Right lobe of liver (tissue), 6 donors: Measurements from ENCODE around the gene BOC. TPM values are rescaled to one million over a fixed set of nuclear protein-coding genes. Genes with fewer than 3 reads are reported as not detected.

Source experiments
- ATAC-seq, 4 donors: fragments of 200-7000 bp; cut with Tn5 transposase; one replicate each; pipeline ENCODE4 v1.9.1; 2020; ENCODE audit warnings: mild to moderate bottlenecking in 4 of 4, moderate library complexity in 4 of 4
- DNase-seq, 3 donors: peaks; one replicate each; pipeline ENCODE4 v3.0.0-alpha.2; 2020
- H3K27ac ChIP-seq, 3 donors: fragments of 200-600 bp; one replicate each; pipeline ENCODE4 v1.8.0; 2022
- H3K27me3 ChIP-seq, 2 donors: fragments of 200-600 bp; one replicate each; pipeline ENCODE4 v1.8.0; 2022
- H3K36me3 ChIP-seq, 4 donors: fragments of 200-600 bp; sonication (generic) in 1 of 4; one replicate each; pipeline versions ENCODE4 v1.5.1 to v1.8.0; 2017 to 2022; ENCODE audit warnings: control low read depth in 1 of 4
- H3K4me1 ChIP-seq, 4 donors: fragments of 200-600 bp; sonication (generic) in 1 of 4; one replicate each; pipeline versions ENCODE4 v1.5.1 to v1.8.0; 2017 to 2022; ENCODE audit warnings: control low read depth in 1 of 4
- H3K4me3 ChIP-seq, 3 donors: fragments of 200-600 bp; one replicate each; pipeline ENCODE4 v1.8.0; 2022
- H3K9me3 ChIP-seq, 4 donors: fragments of 200-600 bp; sonication (generic) in 1 of 4; one replicate each; pipeline versions ENCODE4 v1.5.1 to v1.8.0; 2017 to 2022; ENCODE audit warnings: control low read depth in 1 of 4
- POLR2A ChIP-seq: fragments of 450-650 bp; IDR thresholded peaks from one replicate; pipeline ENCODE4 v1.6.1; 2017; ENCODE audit warnings: antibody characterized with exemption, mild to moderate bottlenecking
- WGBS: methylation state at CpG from one replicate; pipeline ENCODE4 v1.1.6; 2018; ENCODE audit warnings: low coverage, low lambda C conversion rate; ENCODE audit not compliant: insufficient coverage; ENCODE audit errors: missing lambda C conversion rate; 5-methylcytosine and 5-hydroxymethylcytosine counted together
- intact Hi-C, 2 donors: fragments of 100-400 bp; cut with DNase I; formaldehyde crosslinking; loops; one replicate each; pipeline versions ENCODE4 v1.11.2 to v1.14.1; 2022
- total RNA-seq, 6 experiments: library from RNA; depleted of rRNA in 2 of 6; stranded (reverse); fragments of >200 nt in 2 of 6; fragmentation: NEBNext Ultra II Directional in 3 of 6; extraction: Animal tissue kit (Norgen Biotek cat#: 25700) in 3 of 6; gene quantifications; one replicate each; pipeline versions ENCODE4 v1.1.0 to v1.2.4, GENCODE V29; 2016 to 2023
- TF ChIP-seq, protein P1 (sequence below), 4 donors: fragments of 200-600 bp in 3 of 4; fragments of 450-650 bp in 1 of 4; IDR thresholded peaks; one replicate each; pipeline versions ENCODE4 v1.5.1 to v1.8.0; 2016 to 2022; ENCODE audit warnings: antibody characterized with exemption in 4 of 4, mild to moderate bottlenecking in 2 of 4
- donor health status: DM: no; HTN: yes; CAD: no.
- donor health status: DM: no; HTN: no; CAD: no.
- donor health status: DM: no; HTN: no; CAD: no.
- donor health status: DM: no; HTN: yes; CAD: no.
- donor health status: DM: no; HTN: yes; CAD: no.

The BOC gene
- total RNA-seq, 6 experiments from 2014 or later = 0.22 to 0.86 (median 0.49) TPM

DNA sequence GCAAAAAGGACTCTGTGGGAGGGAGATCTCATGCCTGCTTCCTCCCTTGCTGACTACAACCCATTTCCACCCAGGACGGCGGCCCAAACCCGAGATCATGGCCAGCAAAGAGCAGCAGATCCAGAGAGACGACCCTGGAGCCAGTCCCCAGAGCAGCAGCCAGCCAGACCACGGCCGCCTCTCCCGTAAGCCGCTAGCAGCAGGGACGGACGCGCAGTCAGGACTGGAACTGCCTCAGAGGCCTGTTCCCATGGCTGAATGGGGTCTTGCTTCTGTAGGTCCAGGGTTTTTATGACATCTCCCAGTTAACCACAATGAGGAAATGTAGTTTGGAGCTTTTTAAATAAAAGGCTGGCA is 67.2 kb downstream of the BOC start:
- 80% methylated on average over 2 of the region's 11 CpGs for WGBS
- intact Hi-C loops = loop anchor here in 1 of 2 donors (10.0 kb wide), 1 partner anchor 144 kb away; no protein-coding TSS in a partner anchor

DNA sequence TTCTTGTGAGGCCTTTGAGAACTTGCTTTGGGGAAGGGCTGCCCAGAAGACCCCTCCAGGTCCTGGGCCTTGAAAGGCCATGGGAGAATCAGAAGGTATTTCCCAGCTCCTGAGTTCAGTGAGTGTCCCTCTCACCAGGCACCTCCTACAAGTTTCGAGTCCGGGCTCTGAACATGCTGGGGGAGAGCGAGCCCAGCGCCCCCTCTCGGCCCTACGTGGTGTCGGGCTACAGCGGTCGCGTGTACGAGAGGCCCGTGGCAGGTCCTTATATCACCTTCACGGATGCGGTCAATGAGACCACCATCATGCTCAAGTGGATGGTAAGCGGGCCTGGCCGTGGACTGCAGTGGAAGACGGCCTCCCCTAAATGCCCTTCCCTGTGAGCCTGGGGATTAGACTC is 68.3 kb downstream of the BOC start:
- no peak overlapping the region for H3K4me3 ChIP-seq
- DNase-seq (no peak), ATAC-seq (no peak)
- H3K36me3 ChIP-seq = no peaks in the 10 kb centered on the region
- intact Hi-C loops = loop anchor here (10.0 kb wide), 2 partner anchors 135 to 145 kb away; no protein-coding TSS in a partner anchor
- H3K27me3 ChIP-seq = no peaks in the 10 kb centered on the region
- TF ChIP-seq POLR2A = no peak
- TF ChIP-seq, protein P1, sequence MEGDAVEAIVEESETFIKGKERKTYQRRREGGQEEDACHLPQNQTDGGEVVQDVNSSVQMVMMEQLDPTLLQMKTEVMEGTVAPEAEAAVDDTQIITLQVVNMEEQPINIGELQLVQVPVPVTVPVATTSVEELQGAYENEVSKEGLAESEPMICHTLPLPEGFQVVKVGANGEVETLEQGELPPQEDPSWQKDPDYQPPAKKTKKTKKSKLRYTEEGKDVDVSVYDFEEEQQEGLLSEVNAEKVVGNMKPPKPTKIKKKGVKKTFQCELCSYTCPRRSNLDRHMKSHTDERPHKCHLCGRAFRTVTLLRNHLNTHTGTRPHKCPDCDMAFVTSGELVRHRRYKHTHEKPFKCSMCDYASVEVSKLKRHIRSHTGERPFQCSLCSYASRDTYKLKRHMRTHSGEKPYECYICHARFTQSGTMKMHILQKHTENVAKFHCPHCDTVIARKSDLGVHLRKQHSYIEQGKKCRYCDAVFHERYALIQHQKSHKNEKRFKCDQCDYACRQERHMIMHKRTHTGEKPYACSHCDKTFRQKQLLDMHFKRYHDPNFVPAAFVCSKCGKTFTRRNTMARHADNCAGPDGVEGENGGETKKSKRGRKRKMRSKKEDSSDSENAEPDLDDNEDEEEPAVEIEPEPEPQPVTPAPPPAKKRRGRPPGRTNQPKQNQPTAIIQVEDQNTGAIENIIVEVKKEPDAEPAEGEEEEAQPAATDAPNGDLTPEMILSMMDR (IDR thresholded peaks at IDR 0.05) = no peak
- no peaks in the 10 kb centered on the region for H3K9me3 ChIP-seq
- no peak overlapping the region for H3K27ac ChIP-seq
- no CpG with 5 or more reads among the region's 17 CpGs for WGBS
- H3K4me1 ChIP-seq = no peaks in the 10 kb centered on the region

More for the DNA sequence above, 67.2 kb downstream of the BOC start:
- Histone ChIP-seq H3K27ac (no peak overlapping the region), H3K4me3 (no peak overlapping the region), H3K27me3 (no peaks in the 10 kb centered on the region), H3K4me1 (no peaks in the 10 kb centered on the region), H3K9me3 (no peaks in the 10 kb centered on the region), H3K36me3 (no peaks in the 10 kb centered on the region)
- DNase-seq = no peak
- ATAC-seq = no peak
- TF ChIP-seq POLR2A = no peak
- TF ChIP-seq, protein P1 (IDR thresholded peaks at IDR 0.05) = no peak

DNA sequence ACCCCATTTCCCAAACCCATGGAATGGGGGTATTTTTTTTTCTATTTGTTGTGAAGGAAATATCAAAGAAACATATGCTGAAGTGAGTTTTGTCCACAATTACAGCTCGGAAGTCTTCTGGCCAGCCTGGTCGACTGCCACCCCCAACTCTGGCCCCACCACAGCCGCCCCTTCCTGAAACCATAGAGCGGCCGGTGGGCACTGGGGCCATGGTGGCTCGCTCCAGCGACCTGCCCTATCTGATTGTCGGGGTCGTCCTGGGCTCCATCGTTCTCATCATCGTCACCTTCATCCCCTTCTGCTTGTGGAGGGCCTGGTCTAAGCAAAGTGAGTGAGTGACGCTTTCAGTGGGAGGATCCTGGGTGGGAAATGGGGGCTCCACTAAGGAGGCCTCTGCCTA is 71.9 kb downstream of the BOC start:
- DNase-seq (no peak), ATAC-seq (no peak)
- H3K9me3 ChIP-seq = no peaks in the 10 kb centered on the region
- intact Hi-C loops = loop anchor here in 1 of 2 donors (10.0 kb wide), 1 partner anchor 139 kb away; no protein-coding TSS in a partner anchor
- H3K36me3 ChIP-seq = no peaks in the 10 kb centered on the region
- 100% methylated on average over 5 of the region's 12 CpGs for WGBS
- TF ChIP-seq POLR2A = no peak
- H3K27ac ChIP-seq = no peak overlapping the region
- peaks cover 0 to 13% (median 0%) of the 10 kb centered on the region in 4 donors for H3K4me1 ChIP-seq
- no peaks in the 10 kb centered on the region for H3K27me3 ChIP-seq
- no peak overlapping the region for H3K4me3 ChIP-seq

DNA sequence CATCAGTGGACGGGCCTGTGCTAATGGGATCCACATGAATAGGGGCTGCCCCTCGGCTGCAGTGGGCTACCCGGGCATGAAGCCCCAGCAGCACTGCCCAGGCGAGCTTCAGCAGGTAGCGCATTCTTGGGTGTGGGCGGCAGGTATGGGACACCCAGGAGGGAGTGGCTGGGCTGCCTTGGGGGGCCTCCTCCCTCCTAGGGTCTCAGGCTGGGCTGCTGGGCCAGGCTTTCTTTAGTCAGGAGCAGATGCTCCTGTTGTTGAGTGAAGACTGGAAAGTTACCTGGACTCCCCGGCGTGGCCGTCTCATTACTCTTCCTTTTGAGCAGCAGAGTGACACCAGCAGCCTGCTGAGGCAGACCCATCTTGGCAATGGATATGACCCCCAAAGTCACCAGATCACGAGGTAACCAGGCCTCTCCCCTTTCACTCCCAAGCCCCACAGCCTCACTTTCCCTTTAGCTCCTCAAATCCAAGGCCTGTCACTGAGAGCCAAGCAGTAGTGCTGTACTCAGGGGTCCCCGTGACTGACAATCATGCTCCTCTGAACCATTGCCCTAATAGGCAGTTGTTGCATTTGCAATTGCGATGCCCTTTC is 73.2 kb downstream of the BOC start:
- H3K9me3 ChIP-seq = no peaks in the 10 kb centered on the region
- H3K4me3 ChIP-seq = no peak overlapping the region
- no peak for ATAC-seq
- intact Hi-C loops = loop anchor here (5.0 to 10.0 kb wide), 2 partner anchors 140 to 232 kb away; no protein-coding TSS in a partner anchor
- no peaks in the 10 kb centered on the region for H3K36me3 ChIP-seq
- H3K27me3 ChIP-seq = no peaks in the 10 kb centered on the region
- 75% methylated on average over 2 of the region's 12 CpGs for WGBS
- H3K27ac ChIP-seq = no peak overlapping the region
- no peak for DNase-seq
- H3K4me1 ChIP-seq = peaks cover 0 to 13% (median 0%) of the 10 kb centered on the region in 4 donors
- TF ChIP-seq POLR2A = no peak
- TF ChIP-seq, protein P1 (IDR thresholded peaks at IDR 0.05) = no peak

DNA sequence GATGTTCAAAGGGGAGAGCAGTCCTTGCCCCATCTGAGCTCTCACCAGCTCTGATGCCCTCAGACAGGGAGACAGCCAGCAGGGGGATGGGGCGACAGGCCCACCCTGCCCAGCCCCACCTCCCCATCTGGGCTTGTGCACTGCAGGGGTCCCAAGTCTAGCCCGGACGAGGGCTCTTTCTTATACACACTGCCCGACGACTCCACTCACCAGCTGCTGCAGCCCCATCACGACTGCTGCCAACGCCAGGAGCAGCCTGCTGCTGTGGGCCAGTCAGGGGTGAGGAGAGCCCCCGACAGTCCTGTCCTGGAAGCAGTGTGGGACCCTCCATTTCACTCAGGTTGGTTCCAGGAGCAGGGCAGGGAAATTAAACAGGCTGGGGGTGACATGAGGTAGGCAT is 73.9 kb downstream of the BOC start:
- H3K36me3 ChIP-seq = no peaks in the 10 kb centered on the region
- no peak for DNase-seq
- peaks cover 0 to 13% (median 0%) of the 10 kb centered on the region in 4 donors for H3K4me1 ChIP-seq
- no peaks in the 10 kb centered on the region for H3K27me3 ChIP-seq
- intact Hi-C loops = loop anchor here (5.0 to 10.0 kb wide), 2 partner anchors 140 to 233 kb away; no protein-coding TSS in a partner anchor
- no peak for ATAC-seq
- no peak overlapping the region for H3K27ac ChIP-seq
- 80% methylated on average over 1 of the region's 8 CpGs for WGBS
- no peaks in the 10 kb centered on the region for H3K9me3 ChIP-seq
- TF ChIP-seq, protein P1 (IDR thresholded peaks at IDR 0.05) = no peak
- H3K4me3 ChIP-seq = no peak overlapping the region
